Naive B cell (primary cell): ENCODE results near the gene CHP1. TPM values are rescaled to one million over a fixed set of nuclear protein-coding genes. Genes with fewer than 3 reads are reported as not detected.

Experiments
- ATAC-seq, 2 donors: fragments of 150-1000 bp; cut with Tn5 transposase; 2 replicates each; pipeline ENCODE4 v1.10.0; 2021; ENCODE audit warnings: low read depth in 2 of 2, mild to moderate bottlenecking in 2 of 2, moderate library complexity in 2 of 2
- DNase-seq: peaks from one replicate; pipeline ENCODE4 v3.0.0; 2022
- H3K27ac Mint-ChIP-seq, 6 donors: one replicate each; pipeline ENCODE4 v1.8.0; 2020 to 2022; ENCODE audit warnings: mild to moderate bottlenecking in 6 of 6, mixed read lengths in 6 of 6, moderate library complexity in 5 of 6, inconsistent platforms in 2 of 6
- H3K27me3 Mint-ChIP-seq, 3 donors: one replicate each; pipeline ENCODE4 v1.8.0; 2021 to 2022; ENCODE audit warnings: mixed read lengths in 3 of 3, mild to moderate bottlenecking in 1 of 3
- H3K36me3 Mint-ChIP-seq, 2 donors: one replicate each; pipeline ENCODE4 v1.8.0; 2020 to 2022; ENCODE audit warnings: mixed read lengths in 2 of 2, inconsistent platforms in 1 of 2, mild to moderate bottlenecking in 1 of 2
- H3K4me1 Mint-ChIP-seq, 3 donors: one replicate each; pipeline ENCODE4 v1.8.0; 2020 to 2022; ENCODE audit warnings: mixed read lengths in 3 of 3, inconsistent platforms in 1 of 3, mild to moderate bottlenecking in 1 of 3, moderate library complexity in 1 of 3
- H3K4me3 Mint-ChIP-seq, 8 donors: one replicate each; pipeline ENCODE4 v1.8.0; 2020 to 2022; ENCODE audit warnings: mild to moderate bottlenecking in 8 of 8, mixed read lengths in 8 of 8, moderate library complexity in 8 of 8, inconsistent platforms in 2 of 8
- H3K9me3 Mint-ChIP-seq, 7 donors: one replicate each; pipeline ENCODE4 v1.8.0; 2020 to 2022; ENCODE audit warnings: mixed read lengths in 7 of 7, mild to moderate bottlenecking in 5 of 7, inconsistent platforms in 2 of 7, moderate library complexity in 1 of 7
- polyA plus RNA-seq, 6 donors: library from polyadenylated mRNA; unstranded; fragments of 300-500 nt; fragmentation: Illumina TruSeq; gene quantifications; one replicate each; pipeline ENCODE4 v1.2.3, GENCODE V29; 2021; ENCODE audit warnings: low read depth in 6 of 6

CHP1 gene
- polyA plus RNA-seq = 10 to 100 TPM in 5 of 6 donors, 1 to 10 TPM in 1; 8.9 to 27.0 (median 14.7) TPM

DNA sequence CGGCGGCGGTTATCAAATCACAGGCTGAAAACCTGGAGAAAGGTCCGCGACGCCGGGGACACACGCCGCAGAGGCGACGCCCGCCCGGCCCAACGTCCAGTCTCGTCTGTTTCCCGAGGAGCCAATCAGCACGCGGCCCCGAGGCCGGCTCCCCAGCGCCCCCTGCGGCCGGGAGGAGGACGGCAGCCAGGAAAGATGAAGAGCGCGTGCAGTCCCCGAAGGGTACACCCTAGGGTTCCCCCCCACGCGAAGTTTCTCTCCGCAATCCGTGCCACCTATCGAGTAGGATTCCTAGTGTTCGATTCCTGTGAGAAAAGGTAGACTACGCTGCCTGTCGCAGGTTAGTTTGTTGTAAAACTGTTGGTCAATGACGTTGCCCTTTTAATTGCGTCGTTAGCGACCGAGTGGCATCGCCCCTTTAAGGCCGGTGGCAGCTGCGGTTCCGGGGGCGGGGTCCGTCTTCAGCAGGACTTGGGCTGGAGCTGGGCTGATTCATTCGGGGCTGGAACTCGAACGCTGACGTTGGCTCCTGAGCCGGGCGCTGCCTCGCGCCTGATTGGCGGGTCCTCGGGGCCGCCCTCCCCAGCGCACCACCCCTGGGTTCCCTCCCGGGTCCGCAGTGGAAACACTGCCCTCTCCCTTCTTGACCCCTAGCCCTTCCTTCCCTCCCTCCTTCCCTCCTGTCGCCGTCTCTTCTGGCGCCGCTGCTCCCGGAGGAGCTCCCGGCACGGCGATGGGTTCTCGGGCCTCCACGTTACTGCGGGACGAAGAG, at the start of gene CHP1, which contains the start of gene EXD1:
CHP1 (plus strand) TSS at position 619 of the 772 bp plus-strand sequence; CDS start at position 734, 115 bp downstream.
EXD1 (minus strand) TSS at position 108 of the 772 bp plus-strand sequence. CDS start 4,182 bp downstream, outside the sequence.
- Mint-ChIP-seq H3K27ac (peak within 1 kb of the TSS; percentile 89 to 97 (median 95)), H3K36me3 (no peaks in the 10 kb centered on the region), H3K9me3 (no peaks in the 10 kb centered on the region), H3K4me3 (peak within 1 kb of the TSS; percentile 87 to 95 (median 95)), H3K27me3 (no peaks in the 10 kb centered on the region), H3K4me1 (peaks cover 14 to 34% (median 31%) of the 10 kb centered on the region in 3 donors)
- peak; percentile 94 for DNase-seq
- peak; percentile 95 to 96 for ATAC-seq

DNA sequence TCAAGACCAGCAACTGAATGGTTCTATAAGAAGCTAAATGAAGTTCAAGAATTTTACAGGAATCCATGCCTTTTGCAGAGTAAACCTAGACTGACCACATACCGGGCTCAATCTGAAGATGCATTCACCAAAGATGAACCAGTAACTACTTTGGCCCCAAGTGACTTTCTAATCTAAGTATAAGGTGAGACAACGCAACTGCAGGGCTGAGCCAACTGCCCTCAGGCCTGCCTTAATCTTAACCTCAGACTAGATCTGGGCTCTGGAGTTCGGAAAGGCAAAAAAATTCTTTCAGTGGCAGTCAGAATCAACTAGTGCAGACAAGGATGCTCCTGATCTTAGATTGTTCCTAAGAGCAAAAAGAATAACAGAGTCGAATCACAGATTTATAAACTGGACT, 48.8 kb upstream of the CHP1 start:
- Mint-ChIP-seq H3K4me3 (no peak overlapping the region), H3K4me1 (peaks cover 0 to 2% (median 0%) of the 10 kb centered on the region in 3 donors), H3K27ac (no peak overlapping the region), H3K36me3 (no peaks in the 10 kb centered on the region), H3K9me3 (no peaks in the 10 kb centered on the region), H3K27me3 (peaks cover 0 to 4% (median 0%) of the 10 kb centered on the region in 3 donors)
- DNase-seq = no peak
- ATAC-seq = no peak

DNA sequence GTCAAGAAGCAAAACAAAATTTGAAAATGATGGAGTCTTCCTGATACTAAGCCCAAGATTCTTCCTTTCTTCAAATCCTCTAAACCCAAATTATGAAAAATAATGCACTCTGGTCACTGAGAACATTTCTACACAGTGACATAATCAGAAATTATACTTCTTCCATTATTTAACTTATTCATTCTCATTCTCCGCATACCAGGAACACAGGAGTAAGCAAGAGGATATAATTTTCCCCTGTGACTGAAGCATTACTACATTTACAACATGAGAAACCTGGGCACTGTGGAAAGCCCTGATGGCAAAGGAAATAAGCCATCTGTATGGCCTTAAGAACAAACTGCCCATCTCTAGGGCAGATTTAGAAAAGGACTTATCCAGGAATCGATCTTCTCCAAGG, 47.5 kb upstream of the CHP1 start:
- no peaks in the 10 kb centered on the region for H3K9me3 Mint-ChIP-seq
- no peak overlapping the region for H3K27ac Mint-ChIP-seq
- peaks cover 0 to 4% (median 0%) of the 10 kb centered on the region in 3 donors for H3K27me3 Mint-ChIP-seq
- no peaks in the 10 kb centered on the region for H3K36me3 Mint-ChIP-seq
- peaks cover 0 to 2% (median 0%) of the 10 kb centered on the region in 3 donors for H3K4me1 Mint-ChIP-seq
- DNase-seq = no peak
- H3K4me3 Mint-ChIP-seq = no peak overlapping the region
- no peak for ATAC-seq

DNA sequence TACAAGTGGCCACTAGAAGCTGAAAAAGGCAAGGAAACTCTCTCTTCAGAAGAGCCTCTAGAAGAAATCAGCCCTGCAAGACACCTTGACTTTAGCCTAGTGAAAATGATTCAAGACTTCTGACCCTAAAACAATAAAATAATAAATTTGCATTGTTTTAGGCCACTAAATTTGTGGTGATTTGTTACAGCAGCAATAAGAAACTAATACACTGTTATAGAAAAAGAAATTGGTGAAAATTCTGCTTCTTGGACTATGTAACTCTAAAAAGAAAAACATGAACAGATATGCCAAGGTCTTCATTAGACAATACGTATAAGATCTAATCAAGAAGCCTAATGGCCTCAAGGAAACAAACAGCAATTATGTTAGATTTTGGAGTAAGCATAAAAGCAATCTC, 36.6 kb upstream of the CHP1 start:
- H3K27ac Mint-ChIP-seq = no peak overlapping the region
- no peaks in the 10 kb centered on the region for H3K4me1 Mint-ChIP-seq
- H3K4me3 Mint-ChIP-seq = no peak overlapping the region
- no peak for ATAC-seq
- DNase-seq = no peak
- no peaks in the 10 kb centered on the region for H3K27me3 Mint-ChIP-seq
- no peaks in the 10 kb centered on the region for H3K9me3 Mint-ChIP-seq
- H3K36me3 Mint-ChIP-seq = no peaks in the 10 kb centered on the region

DNA sequence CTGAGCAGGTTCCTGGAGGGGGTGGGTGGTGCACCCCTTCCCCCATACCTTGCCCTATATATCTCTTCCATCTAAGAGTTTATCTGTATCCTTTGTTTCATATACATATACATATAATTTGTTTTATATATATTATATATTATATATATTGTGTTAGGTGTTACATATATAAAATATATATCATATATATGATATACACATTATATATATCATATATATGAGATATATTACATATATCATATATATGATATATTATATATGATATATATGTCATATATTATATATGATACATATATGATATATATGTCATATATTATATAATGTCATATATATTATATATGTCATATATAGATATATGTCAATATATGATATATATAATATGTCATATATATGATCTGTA, 31.6 kb upstream of the CHP1 start:
- Mint-ChIP-seq H3K36me3 (no peaks in the 10 kb centered on the region), H3K4me3 (no peak overlapping the region), H3K9me3 (no peaks in the 10 kb centered on the region), H3K4me1 (no peaks in the 10 kb centered on the region), H3K27me3 (peaks cover 0 to 4% (median 0%) of the 10 kb centered on the region in 3 donors), H3K27ac (no peak overlapping the region)
- DNase-seq (no peak), ATAC-seq (no peak)

DNA sequence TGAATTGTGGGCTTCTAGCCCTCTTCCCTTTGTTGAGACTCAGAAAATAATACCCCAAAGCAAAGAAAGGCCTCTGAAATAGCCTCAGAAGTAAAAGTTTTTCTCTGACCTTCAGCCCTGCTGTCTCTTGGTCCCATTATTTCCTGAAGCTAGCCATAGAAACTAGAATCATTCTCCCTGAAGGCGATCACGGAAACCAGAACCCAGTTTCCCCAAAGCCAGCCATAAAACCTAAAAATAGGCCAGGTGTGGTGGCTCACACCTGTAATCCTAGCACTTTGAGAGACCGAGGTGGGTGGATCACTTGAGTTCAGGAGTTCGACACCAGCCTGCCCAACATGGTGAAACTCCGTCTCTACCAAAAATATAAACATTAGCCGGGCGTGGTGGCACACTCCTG, 27.7 kb upstream of the CHP1 start:
- no peaks in the 10 kb centered on the region for H3K9me3 Mint-ChIP-seq

DNA sequence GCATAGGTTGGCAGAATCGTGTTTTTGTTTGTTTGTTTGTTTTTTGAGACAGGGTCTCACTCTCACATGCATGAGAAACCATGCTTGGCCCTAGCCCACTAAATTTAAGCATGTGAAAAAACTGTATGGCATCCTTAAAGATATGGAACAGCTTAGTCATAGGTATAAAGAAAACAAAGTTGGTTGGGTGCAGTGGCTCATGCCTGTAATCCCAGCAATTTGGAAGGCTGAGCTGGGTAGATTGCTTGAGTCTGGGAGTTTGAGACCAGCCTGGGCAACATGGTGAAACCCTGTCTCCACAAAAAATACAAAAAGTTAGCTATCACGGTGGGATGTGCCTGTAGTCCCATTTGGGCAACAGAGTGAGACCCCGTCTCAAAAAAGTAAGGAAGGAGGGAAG, 25.8 kb upstream of the CHP1 start:
- ATAC-seq (no peak), DNase-seq (no peak)
- peaks cover 0 to 9% (median 8%) of the 10 kb centered on the region in 3 donors for H3K27me3 Mint-ChIP-seq
- H3K9me3 Mint-ChIP-seq = no peaks in the 10 kb centered on the region
- no peaks in the 10 kb centered on the region for H3K36me3 Mint-ChIP-seq
- H3K4me3 Mint-ChIP-seq = peak overlapping the region in 1 of 8 donors; percentile 13
- H3K4me1 Mint-ChIP-seq = no peaks in the 10 kb centered on the region
- H3K27ac Mint-ChIP-seq = no peak overlapping the region

More for the DNA sequence above, 27.7 kb upstream of the CHP1 start:
- DNase-seq (no peak), ATAC-seq (no peak)
- Mint-ChIP-seq H3K36me3 (no peaks in the 10 kb centered on the region), H3K27ac (no peak overlapping the region), H3K4me1 (no peaks in the 10 kb centered on the region), H3K4me3 (no peak overlapping the region), H3K27me3 (peaks cover 0 to 4% (median 0%) of the 10 kb centered on the region in 3 donors)

DNA sequence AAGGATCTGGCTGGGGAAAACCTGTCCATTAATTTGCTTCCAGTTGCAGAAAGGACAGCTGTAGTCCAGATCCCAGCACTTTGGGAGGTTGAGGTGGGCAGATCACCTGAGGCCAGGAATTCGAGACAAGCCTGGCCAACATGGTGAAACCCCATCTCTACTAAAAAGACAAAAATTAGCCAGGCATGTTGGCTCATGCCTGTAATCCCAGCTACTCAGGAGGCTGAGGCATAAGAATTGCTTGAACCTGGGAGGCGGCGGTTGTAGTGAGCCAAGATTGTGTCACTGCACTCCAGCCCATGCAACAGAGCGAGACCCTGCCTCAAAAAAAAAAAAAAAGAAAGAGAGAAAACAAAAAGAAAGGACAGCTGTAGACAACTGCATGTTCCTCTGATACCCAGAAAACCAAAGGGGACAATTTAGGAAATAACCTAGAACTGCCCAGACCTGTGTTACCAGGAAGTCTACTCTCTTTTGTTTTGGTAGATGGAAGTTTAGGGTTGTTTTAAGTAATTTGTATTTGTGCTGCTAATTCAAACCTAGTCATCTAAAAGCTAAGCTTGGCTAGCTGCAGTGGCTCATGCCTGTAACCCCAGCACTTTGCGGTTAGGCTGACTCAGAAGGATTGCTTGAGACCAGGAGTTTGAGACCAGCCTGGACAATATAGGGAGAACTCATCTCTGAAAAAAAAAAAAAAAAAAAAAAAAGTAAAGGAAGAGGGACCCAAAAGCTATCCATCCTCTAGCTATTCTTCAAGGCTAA, 23.2 kb upstream of the CHP1 start:
- ATAC-seq = no peak
- H3K4me3 Mint-ChIP-seq = no peak overlapping the region
- H3K36me3 Mint-ChIP-seq = no peaks in the 10 kb centered on the region
- H3K27me3 Mint-ChIP-seq = peaks cover 5 to 8% (median 8%) of the 10 kb centered on the region in 3 donors
- H3K9me3 Mint-ChIP-seq = no peaks in the 10 kb centered on the region
- H3K4me1 Mint-ChIP-seq = no peaks in the 10 kb centered on the region
- no peak overlapping the region for H3K27ac Mint-ChIP-seq
- DNase-seq = no peak

DNA sequence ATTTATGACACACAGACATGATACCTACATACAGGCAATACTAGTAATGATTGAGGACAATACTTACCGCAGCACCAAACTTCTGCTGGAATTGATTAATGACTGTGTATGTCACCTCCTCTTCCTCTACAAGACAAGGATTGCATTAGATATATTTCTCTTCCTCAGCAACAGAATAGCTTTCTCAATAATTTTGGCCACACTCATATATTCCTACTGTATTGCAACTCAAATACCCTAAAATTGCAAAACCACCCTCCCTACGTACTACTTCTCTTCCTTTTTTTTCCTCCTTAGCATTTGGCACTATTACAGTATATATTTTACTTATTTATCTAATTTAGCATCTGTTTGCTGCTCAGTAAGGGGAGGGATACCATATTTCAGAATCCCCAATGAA, 15.4 kb upstream of the CHP1 start:
- Mint-ChIP-seq H3K27me3 (peaks cover 14 to 24% (median 19%) of the 10 kb centered on the region in 3 donors), H3K4me1 (no peaks in the 10 kb centered on the region), H3K4me3 (no peak overlapping the region), H3K9me3 (no peaks in the 10 kb centered on the region), H3K27ac (no peak overlapping the region), H3K36me3 (no peaks in the 10 kb centered on the region)
- no peak for DNase-seq
- no peak for ATAC-seq

DNA sequence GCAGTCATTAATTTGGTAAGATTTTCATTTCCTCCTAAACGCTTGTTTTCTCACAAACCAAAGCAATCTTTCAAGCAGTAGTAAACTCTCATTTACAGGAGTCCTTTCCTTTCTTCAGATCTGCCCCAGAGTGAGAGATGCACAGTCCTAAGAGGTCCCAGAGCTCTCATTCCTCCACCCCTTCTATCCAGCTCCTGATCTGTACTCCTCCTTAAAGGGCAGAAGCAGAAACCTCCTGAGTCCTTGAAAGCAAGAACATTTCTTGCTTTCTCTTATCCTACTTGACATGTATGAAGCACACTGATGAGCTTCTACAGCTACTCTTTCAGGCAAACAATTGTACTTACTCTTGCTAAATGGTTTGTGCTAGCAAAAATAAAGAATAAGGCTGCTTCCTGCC, 12.2 kb upstream of the CHP1 start:
- no peaks in the 10 kb centered on the region for H3K4me1 Mint-ChIP-seq
- no peaks in the 10 kb centered on the region for H3K9me3 Mint-ChIP-seq
- DNase-seq = no peak
- H3K36me3 Mint-ChIP-seq = no peaks in the 10 kb centered on the region
- H3K4me3 Mint-ChIP-seq = no peak overlapping the region
- H3K27ac Mint-ChIP-seq = no peak overlapping the region
- no peak for ATAC-seq
- peaks cover 24 to 28% (median 27%) of the 10 kb centered on the region in 3 donors for H3K27me3 Mint-ChIP-seq

DNA sequence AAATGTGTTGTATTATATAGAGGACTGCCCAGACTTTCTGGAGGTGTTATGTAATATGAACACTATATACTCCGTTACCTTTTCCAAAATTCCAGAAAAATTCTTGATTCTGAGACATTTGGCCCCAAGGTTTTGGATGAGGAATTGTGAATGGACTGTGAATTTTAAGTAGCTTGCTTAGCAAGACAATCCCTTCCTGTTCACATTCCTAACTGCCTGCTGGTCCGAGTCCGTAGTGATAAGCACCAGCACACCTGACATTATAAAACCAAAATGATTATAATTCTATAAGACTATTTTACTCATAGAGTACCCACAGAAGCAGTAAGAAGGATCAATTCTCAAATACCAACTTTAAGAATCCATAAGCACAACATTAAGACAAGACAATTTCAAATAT, 11.7 kb upstream of the CHP1 start:
- Mint-ChIP-seq H3K4me1 (no peaks in the 10 kb centered on the region), H3K4me3 (no peak overlapping the region), H3K9me3 (no peaks in the 10 kb centered on the region), H3K36me3 (no peaks in the 10 kb centered on the region), H3K27ac (no peak overlapping the region), H3K27me3 (peaks cover 22 to 28% (median 27%) of the 10 kb centered on the region in 3 donors)
- no peak for ATAC-seq
- DNase-seq = no peak

DNA sequence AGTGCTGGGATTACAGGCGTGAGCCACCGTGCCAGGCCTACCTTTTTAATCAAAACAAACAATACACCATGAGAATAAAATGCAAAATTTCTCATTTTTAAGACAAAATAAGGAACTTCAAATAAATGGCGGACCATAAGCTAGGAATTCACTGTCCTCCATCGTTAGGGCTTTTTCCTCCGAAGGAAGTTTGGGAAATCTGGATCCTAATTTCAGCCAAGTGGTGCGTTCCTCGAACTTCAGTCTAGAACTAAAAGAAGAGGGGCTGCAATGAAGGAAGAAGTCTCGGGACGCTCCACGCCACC, 771 bp upstream of the CHP1 start:
- Mint-ChIP-seq H3K27ac (peak overlapping the region in 4 of 6 donors; percentile 89 to 97 (median 94)), H3K9me3 (no peaks in the 10 kb centered on the region), H3K4me1 (peaks cover 14 to 34% (median 31%) of the 10 kb centered on the region in 3 donors), H3K27me3 (no peaks in the 10 kb centered on the region), H3K4me3 (peak overlapping the region; percentile 87 to 95 (median 95)), H3K36me3 (no peaks in the 10 kb centered on the region)
- DNase-seq = no peak
- ATAC-seq = no peak

DNA sequence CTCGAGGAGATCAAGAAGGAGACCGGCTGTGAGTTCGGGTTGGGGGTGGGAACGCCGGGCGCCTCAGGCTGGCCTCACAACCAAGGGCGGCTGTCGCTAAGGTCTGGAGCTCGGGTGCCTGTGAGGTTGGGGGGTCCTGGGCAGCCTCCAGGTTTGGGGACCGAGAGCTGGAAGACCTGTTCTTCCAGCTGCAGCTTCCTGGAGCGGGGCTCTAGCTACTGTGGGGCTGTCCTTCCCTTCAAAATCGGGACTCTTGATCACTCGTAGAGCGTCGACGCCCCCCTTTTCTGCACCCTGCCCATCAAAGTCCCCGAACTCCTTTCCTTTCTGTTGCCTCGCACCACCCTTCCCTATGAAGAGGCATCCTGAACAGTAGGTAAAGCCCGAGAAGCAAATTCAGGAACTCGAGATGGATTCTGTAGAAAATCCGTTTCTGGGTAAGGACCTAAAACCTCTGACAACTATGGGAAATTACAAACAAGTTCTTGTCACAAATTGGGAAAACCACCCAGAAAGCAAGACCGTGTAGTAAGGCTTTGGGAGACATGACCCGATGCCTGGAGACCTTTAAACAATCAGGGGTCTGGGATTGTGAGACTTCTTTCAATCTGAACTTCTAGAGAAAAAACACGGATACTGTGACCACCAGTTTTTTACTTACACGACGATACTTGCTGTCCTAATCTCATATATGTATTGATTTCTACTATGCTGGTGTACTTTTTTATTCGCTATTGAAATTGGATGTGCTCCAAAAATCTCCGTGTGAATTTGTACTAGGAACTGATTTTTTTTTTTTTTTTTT, 556 bp downstream of the CHP1 start:
- Mint-ChIP-seq H3K27me3 (no peaks in the 10 kb centered on the region), H3K27ac (peak overlapping the region; percentile 89 to 97 (median 95)), H3K4me3 (peak overlapping the region; percentile 87 to 95 (median 95)), H3K36me3 (no peaks in the 10 kb centered on the region), H3K9me3 (no peaks in the 10 kb centered on the region), H3K4me1 (peaks cover 14 to 34% (median 31%) of the 10 kb centered on the region in 3 donors)
- peak; percentile 36 to 46 for ATAC-seq
- DNase-seq = peak; percentile 5
